Immature natural killer cell (primary cell): ENCODE data around the gene IDS. TPM values are rescaled to one million over a fixed set of nuclear protein-coding genes. Genes with fewer than 3 reads are reported as not detected.
A peak's percentile ranks its signal among the peaks of the same experiment; 100 is the strongest.
"Not testable (repeated sequence)": the region's sequence is repeated elsewhere in the genome, so short reads cannot be mapped to it uniquely, and the experiment has no call there.

Experiments used
- DNase-seq, 3 donors: peaks; one replicate each; pipeline ENCODE4 v3.0.0; 2022; ENCODE audit warnings: mixed read lengths in 1 of 3
- H3K27ac Mint-ChIP-seq, 6 donors: one replicate each; pipeline ENCODE4 v1.8.0; 2020; ENCODE audit warnings: mixed read lengths in 6 of 6, mild to moderate bottlenecking in 5 of 6, inconsistent platforms in 4 of 6, moderate library complexity in 3 of 6
- H3K27me3 Mint-ChIP-seq, 3 donors: one replicate each; pipeline ENCODE4 v1.8.0; 2020 to 2021; ENCODE audit warnings: low read depth in 3 of 3, mild to moderate bottlenecking in 3 of 3, mixed read lengths in 3 of 3, moderate library complexity in 3 of 3, inconsistent platforms in 1 of 3
- H3K36me3 Mint-ChIP-seq, 3 donors: one replicate each; pipeline ENCODE4 v1.8.0; 2020; ENCODE audit warnings: mixed read lengths in 3 of 3, inconsistent platforms in 2 of 3, mild to moderate bottlenecking in 2 of 3
- H3K4me1 Mint-ChIP-seq, 2 donors: one replicate each; pipeline ENCODE4 v1.8.0; 2020; ENCODE audit warnings: inconsistent platforms in 2 of 2, mild to moderate bottlenecking in 2 of 2, mixed read lengths in 2 of 2, moderate library complexity in 1 of 2
- H3K4me3 Mint-ChIP-seq, 5 donors: one replicate each; pipeline ENCODE4 v1.8.0; 2020; ENCODE audit warnings: mild to moderate bottlenecking in 5 of 5, mixed read lengths in 5 of 5, inconsistent platforms in 3 of 5, moderate library complexity in 3 of 5
- H3K9me3 Mint-ChIP-seq, 6 donors: one replicate each; pipeline ENCODE4 v1.8.0; 2020; ENCODE audit warnings: mild to moderate bottlenecking in 6 of 6, mixed read lengths in 6 of 6, inconsistent platforms in 4 of 6, moderate library complexity in 3 of 6
- polyA plus RNA-seq, 3 donors: library from polyadenylated mRNA; unstranded; fragments of 300-500 nt; fragmentation: Illumina TruSeq; gene quantifications; one replicate each; pipeline ENCODE4 v1.2.3, GENCODE V29; 2021

IDS gene
- polyA plus RNA-seq, 3 donors from 2014 or later, result 143 to 230 (median 163) TPM

DNA sequence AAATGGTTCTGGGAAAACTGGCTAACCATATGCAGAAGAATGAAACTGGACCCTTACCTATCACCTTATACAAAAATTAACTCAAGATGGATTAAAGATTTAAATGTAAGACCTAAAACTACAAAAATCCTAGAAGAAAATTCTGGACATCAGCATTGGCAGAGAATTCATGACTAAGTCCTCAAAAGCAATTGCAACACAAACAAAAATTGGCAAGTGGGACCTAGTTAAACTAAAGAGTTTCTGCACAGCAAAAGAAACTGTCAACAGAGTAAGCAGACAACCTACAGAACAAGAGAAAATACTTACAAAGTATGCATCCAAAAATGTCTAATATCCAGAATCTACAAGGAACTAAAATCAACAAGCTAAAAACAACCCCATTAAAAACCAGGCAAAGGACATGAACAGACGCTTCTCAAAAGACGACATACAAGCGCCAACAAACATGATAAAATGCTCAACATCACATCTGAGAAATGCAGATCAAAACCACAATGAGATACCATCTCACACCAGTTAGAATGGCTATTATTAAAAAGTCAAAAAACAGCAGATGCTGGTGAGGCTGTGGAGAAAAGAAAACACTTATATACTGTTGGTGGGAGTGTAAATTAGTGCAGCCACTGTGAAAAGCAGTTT, 15.7 kb upstream of the IDS start:
- DNase-seq, result peak in 1 of 3 donors; percentile 48
- H3K36me3 Mint-ChIP-seq, H3K9me3 Mint-ChIP-seq, H3K27me3 Mint-ChIP-seq: not testable (repeated sequence)
- Mint-ChIP-seq H3K4me3 (peak overlapping the region; percentile 24 to 73 (median 56)), H3K4me1 (peaks cover 44 to 55% of the 10 kb centered on the region in 2 donors), H3K27ac (peak overlapping the region; percentile 85 to 95 (median 94))

DNA sequence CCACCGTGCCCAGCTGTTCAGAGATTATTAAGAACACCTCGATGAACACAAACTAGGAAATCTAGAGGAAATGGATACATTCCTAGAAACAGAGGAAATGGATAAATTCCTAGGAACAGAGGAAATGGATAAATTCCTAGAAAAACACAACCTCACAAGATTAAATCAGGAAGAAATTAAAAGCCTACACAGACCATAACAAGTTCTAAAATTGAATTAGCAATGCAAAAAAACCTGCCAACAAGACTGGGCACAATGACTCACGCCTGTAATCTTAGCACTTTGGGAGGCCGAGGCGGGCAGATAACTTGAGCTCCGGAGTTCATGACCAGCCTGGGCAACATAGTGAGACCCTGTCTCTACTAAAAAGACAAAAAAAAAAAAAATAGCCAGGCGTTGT, 13.1 kb upstream of the IDS start:
- H3K4me1 Mint-ChIP-seq, result peaks cover 68 to 70% of the 10 kb centered on the region in 2 donors

DNA sequence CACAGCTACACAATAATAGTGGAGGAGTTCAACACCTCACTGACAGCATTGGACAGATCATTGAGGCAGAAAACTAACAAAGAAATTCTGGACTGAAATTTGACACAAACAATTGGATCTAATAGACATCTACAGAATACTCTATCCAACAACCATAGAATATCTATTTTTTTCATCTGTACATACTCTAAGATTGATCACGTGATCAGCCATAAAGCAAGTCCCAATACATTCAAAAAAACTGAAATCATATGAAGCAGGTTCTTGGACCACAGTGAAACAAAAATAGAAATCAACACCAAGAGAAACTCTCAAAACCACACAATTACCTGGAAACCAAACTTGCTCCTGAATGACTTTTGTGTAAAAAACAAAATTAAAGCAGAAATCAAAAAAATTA, 12.2 kb upstream of the IDS start:
- peaks cover 68 to 69% of the 10 kb centered on the region in 2 donors for H3K4me1 Mint-ChIP-seq
- peaks cover 0 to 3% (median 0%) of the 10 kb centered on the region in 3 donors for H3K36me3 Mint-ChIP-seq
- H3K4me3 Mint-ChIP-seq, result no peak overlapping the region

More for the DNA sequence above, 13.1 kb upstream of the IDS start:
- Mint-ChIP-seq H3K4me3 (peak overlapping the region in 1 of 5 donors; percentile 36), H3K9me3 (no peaks in the 10 kb centered on the region), H3K36me3 (peaks cover 0 to 3% (median 0%) of the 10 kb centered on the region in 3 donors), H3K27ac (peak overlapping the region in 2 of 6 donors; percentile 38 to 48), H3K27me3 (peaks cover 3 to 13% (median 6%) of the 10 kb centered on the region in 3 donors)
- DNase-seq, result no peak

DNA sequence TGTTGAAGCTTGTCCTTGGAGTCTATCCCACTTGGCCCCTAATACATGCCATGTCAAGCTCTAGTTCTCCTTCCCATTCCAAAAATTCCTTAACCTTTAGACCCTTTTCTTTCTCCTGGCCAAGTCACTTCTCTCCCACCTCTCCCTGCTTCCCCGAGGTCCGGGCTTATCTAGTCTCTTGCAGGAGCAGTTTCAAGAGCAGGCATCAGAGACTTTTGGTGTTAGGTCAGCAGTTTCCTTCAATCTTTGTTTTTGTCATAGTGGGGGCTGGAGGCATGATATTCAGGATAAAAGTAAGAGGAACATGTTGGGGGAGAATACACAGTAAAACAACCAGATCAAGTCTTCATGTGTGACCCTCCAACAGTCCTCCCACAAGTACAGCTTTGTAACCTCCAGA, 11.5 kb upstream of the IDS start:
- H3K4me1 Mint-ChIP-seq, result peaks cover 67 to 71% of the 10 kb centered on the region in 2 donors
- peaks cover 0 to 3% (median 0%) of the 10 kb centered on the region in 3 donors for H3K36me3 Mint-ChIP-seq
- H3K27ac Mint-ChIP-seq, result peak overlapping the region in 5 of 6 donors; percentile 22 to 95 (median 88)
- DNase-seq, result no peak
- no peaks in the 10 kb centered on the region for H3K9me3 Mint-ChIP-seq
- no peak overlapping the region for H3K4me3 Mint-ChIP-seq
- H3K27me3 Mint-ChIP-seq, result peaks cover 3 to 13% (median 4%) of the 10 kb centered on the region in 3 donors

More for the DNA sequence above, 12.2 kb upstream of the IDS start:
- no peak for DNase-seq
- Mint-ChIP-seq H3K27me3 (peaks cover 3 to 13% (median 6%) of the 10 kb centered on the region in 3 donors), H3K9me3 (no peaks in the 10 kb centered on the region), H3K27ac (peak overlapping the region in 2 of 6 donors; percentile 35 to 95)

DNA sequence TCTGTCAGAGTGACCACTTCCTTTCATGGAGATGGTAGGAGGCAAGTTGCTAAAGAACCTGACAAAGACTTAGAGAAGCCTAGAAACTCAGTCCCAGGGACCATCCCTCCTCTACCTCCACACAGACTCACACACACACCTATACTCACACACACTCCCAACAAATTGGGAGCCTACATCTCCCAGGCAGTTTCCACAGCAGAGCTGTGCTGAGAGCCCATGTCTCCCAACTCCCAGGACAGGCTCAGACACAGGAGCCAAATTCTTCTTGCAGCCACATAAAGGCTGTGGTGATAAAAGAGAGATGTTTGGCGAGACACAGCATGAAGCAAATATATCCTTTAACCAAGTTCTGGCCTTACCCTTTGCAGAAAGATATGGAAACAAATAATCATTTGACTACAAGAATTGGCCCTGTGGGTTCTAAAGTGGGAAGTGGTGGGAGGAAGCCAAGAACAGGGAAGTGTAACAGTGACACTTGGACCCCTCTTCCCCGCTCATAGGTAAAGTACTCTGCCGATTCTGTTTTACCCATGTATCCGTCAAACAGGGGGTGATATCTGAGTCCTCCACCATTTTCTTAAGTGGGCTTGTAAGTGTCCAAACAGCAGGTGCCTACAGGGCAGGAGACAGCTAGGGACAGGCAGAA, 11.0 kb upstream of the IDS start:
- peaks cover 0 to 3% (median 0%) of the 10 kb centered on the region in 3 donors for H3K36me3 Mint-ChIP-seq
- H3K4me1 Mint-ChIP-seq, result peaks cover 66 to 68% of the 10 kb centered on the region in 2 donors
- peak overlapping the region; percentile 3 to 62 (median 27) for H3K4me3 Mint-ChIP-seq
- DNase-seq, result no peak
- H3K9me3 Mint-ChIP-seq, result no peaks in the 10 kb centered on the region
- peak overlapping the region; percentile 80 to 96 (median 94) for H3K27ac Mint-ChIP-seq
- peaks cover 3 to 9% (median 4%) of the 10 kb centered on the region in 3 donors for H3K27me3 Mint-ChIP-seq

DNA sequence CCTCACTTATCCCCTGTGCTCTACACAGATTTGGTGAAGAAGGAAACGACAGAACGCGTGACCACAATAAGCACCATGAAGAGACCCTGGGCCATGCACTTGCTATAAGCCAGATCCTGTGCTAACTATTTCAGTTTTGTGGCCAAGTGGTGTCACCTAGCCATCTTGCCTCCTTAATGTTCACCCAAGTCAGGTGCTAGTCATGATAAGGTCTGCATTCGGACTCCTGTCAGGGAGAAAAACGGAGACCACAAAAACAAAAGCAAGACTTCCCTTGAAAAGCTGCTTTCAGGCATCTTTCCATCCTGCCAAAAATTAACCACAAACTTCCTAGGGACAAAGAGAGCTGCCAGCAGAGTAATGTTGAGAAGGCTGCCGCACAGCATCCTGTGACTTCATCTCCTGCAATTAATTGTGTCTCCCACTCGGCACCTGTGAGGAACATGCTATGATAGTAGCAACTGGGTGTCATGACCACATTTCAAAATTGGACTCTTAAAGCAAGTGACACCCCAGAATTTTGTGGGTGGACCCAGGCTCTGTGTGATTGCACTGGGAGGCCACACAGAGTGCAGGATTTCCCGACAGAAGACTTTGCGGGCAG, 8.8 kb upstream of the IDS start:
- Mint-ChIP-seq H3K27ac (peak overlapping the region; percentile 94 to 96 (median 95)), H3K4me1 (peaks cover 61 to 64% of the 10 kb centered on the region in 2 donors), H3K9me3 (no peaks in the 10 kb centered on the region), H3K27me3 (peaks cover 3 to 9% (median 4%) of the 10 kb centered on the region in 3 donors), H3K36me3 (peaks cover 0 to 3% (median 0%) of the 10 kb centered on the region in 3 donors), H3K4me3 (peak overlapping the region; percentile 47 to 74 (median 66))
- DNase-seq, result peak; percentile 69 to 75 (median 74)

DNA sequence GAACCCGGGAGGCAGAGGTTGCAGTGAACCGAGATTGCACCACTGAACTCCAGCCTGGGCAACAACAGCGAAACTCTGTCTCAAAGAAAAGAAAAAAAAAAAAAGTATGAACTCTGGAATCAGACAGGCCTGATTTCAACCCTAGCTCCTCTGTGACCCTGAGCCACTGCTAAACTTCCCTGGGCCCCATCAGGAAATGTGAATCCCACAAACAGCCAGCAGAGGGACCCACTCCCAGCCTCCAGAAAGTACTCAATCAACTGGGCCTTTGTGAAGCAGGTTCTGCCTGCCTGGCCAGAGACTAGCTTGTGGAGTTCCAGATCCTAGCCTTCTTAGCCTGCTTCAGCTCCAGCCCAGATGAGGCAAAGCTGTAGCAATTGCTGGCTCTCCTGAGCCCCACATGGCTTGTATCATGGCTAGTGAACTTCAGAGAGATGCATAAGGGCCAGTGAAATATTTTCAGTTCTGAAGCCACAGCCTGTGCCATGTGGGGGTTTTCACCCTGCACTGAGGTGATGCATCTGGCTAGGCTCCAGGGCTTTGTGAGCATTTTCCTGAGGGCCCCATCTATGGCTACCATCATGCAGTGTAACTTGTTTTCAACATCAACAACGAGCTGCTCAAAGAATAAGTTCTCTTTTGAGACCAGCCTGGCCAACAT, 7.2 kb upstream of the IDS start:
- H3K9me3 Mint-ChIP-seq, result no peaks in the 10 kb centered on the region
- peaks cover 57 to 61% of the 10 kb centered on the region in 2 donors for H3K4me1 Mint-ChIP-seq

DNA sequence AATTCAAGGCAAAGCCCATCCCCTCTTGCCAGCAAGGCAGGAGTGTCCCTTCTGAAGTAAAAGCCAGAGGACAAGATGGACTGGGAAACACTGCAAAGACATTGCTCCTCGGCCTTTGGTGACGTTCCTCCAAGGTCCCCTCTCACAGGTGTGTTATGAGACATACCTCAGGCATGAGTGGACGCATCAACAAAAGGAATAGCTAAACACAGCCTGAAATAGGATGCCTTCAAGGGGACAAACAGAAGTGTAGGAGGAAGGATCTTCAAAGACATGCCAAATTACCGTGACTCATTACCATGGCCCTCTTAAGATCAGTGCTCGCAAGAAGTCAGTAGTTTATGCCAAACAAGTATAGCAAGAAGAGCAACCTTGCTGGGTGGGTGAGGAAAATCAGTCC, 6.0 kb upstream of the IDS start:
- Mint-ChIP-seq H3K9me3 (no peaks in the 10 kb centered on the region), H3K36me3 (no peaks in the 10 kb centered on the region), H3K27me3 (peaks cover 4 to 7% (median 5%) of the 10 kb centered on the region in 3 donors), H3K4me1 (peaks cover 50 to 52% of the 10 kb centered on the region in 2 donors), H3K4me3 (no peak overlapping the region), H3K27ac (peak overlapping the region in 2 of 6 donors; percentile 51 to 94)
- DNase-seq, result no peak

More for the DNA sequence above, 7.2 kb upstream of the IDS start:
- peak; percentile 62 to 69 (median 67) for DNase-seq
- H3K27me3 Mint-ChIP-seq, result peaks cover 4 to 9% (median 5%) of the 10 kb centered on the region in 3 donors
- peak overlapping the region; percentile 91 to 95 (median 94) for H3K27ac Mint-ChIP-seq
- H3K4me3 Mint-ChIP-seq, result peak overlapping the region; percentile 60 to 75 (median 71)
- H3K36me3 Mint-ChIP-seq, result peaks cover 0 to 3% (median 0%) of the 10 kb centered on the region in 3 donors

DNA sequence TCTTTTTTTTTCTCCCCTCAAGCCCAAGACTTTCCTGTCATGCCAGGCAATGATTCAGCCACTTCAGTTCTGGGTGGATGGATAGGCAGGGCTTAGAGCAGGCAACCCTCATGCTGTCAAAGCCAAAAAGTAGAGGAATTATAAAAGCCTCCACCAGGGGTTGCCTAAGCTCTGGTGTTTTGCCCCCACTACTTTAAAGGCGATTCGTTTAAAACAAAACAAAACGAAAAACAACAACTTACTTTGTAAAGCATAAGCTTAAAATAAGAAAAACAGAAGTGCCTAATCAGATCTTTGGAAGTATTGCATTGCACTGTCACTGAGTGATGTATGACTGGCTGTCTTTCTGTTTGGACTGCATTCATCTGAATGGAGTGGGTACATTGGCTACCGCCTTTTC, 5.3 kb upstream of the IDS start:
- no peaks in the 10 kb centered on the region for H3K36me3 Mint-ChIP-seq
- no peak for DNase-seq
- H3K4me3 Mint-ChIP-seq, result no peak overlapping the region
- H3K4me1 Mint-ChIP-seq, result peaks cover 48 to 51% of the 10 kb centered on the region in 2 donors
- H3K9me3 Mint-ChIP-seq, result no peaks in the 10 kb centered on the region
- peak overlapping the region in 3 of 6 donors; percentile 13 to 68 (median 42) for H3K27ac Mint-ChIP-seq
- H3K27me3 Mint-ChIP-seq, result peaks cover 2 to 4% (median 2%) of the 10 kb centered on the region in 3 donors

DNA sequence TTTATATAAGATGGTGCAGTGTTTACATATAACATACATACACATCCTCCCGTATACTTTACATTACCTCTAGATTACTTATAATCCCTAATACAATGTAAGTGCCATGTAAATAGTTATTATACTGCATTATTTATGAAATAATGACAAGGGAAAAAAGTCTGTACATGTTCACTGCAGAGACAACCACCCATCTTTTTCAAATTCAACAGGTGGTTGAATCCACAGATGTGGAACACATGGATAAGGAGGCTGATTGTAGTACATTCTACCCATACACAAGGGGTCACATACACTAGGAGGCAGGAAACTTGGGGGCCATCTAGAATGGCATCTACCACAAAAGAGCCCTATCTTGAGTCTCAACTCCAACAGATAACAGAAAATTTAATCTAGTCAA, 3.4 kb upstream of the IDS start:
- peak overlapping the region in 1 of 6 donors; percentile 40 for H3K27ac Mint-ChIP-seq

DNA sequence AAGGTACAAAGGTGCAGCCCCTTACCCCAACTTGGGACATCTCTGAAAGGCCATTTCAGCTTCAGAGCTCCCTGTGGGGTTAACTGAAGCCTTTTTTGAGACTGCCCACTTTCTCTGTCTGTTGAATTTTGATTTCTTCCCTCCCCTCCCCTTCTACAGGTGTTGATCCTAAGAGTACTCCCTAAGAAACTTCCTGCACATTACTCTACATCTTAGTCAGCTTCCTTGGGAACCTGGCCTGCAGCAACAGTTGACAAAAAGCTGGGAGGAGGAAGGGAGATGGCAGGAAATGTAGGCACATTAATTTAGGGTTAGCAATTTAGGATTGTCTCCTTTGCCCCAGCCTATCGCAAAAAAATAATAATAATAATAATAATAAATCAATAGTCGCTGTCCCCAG, 1.2 kb upstream of the IDS start:
- peak overlapping the region in 5 of 6 donors; percentile 62 to 99 (median 94) for H3K27ac Mint-ChIP-seq
- H3K36me3 Mint-ChIP-seq, result no peaks in the 10 kb centered on the region
- peaks cover 14 to 22% (median 21%) of the 10 kb centered on the region in 3 donors for H3K27me3 Mint-ChIP-seq
- no peak for DNase-seq
- peaks cover 42% of the 10 kb centered on the region in 2 donors for H3K4me1 Mint-ChIP-seq
- H3K9me3 Mint-ChIP-seq, result no peaks in the 10 kb centered on the region
- no peak overlapping the region for H3K4me3 Mint-ChIP-seq

More for the DNA sequence above, 3.4 kb upstream of the IDS start:
- Mint-ChIP-seq H3K4me3 (no peak overlapping the region), H3K9me3 (no peaks in the 10 kb centered on the region), H3K4me1 (peaks cover 42% of the 10 kb centered on the region in 2 donors), H3K36me3 (no peaks in the 10 kb centered on the region), H3K27me3 (peaks cover 8 to 14% (median 13%) of the 10 kb centered on the region in 3 donors)
- no peak for DNase-seq

DNA sequence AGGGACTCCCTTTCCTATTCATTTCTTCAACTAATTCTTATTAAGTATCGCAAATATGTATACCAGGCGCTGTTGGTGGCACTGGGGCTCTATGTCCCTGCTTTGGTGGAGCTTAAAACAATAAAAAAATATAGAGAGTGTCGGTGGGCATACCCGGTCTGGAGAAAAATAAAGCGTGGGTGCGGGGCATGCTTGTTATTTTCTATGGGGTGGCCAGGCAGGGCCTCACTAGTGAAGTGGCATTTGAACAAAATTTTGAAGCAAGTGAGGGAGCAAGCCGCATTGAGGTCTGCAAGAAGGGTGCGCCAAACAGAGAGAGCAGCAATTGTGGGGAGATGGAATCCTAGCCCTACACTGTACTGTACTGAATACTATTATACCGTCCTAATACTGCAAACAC, 565 bp upstream of the IDS start:
- H3K27me3 Mint-ChIP-seq, result peaks cover 14 to 22% (median 22%) of the 10 kb centered on the region in 3 donors

More for the DNA sequence above, 565 bp upstream of the IDS start:
- H3K4me3 Mint-ChIP-seq, result peak overlapping the region; percentile 91 to 99 (median 97)
- peaks cover 46 to 47% of the 10 kb centered on the region in 2 donors for H3K4me1 Mint-ChIP-seq
- H3K9me3 Mint-ChIP-seq, result no peaks in the 10 kb centered on the region
- DNase-seq, result no peak
- H3K27ac Mint-ChIP-seq, result peak overlapping the region; percentile 86 to 100 (median 98)
- no peaks in the 10 kb centered on the region for H3K36me3 Mint-ChIP-seq
